GM21390 (cell line): ENCODE data around the gene KLK2.

Experiments used
- ATAC-seq: cut with Tn5 transposase; IDR thresholded peaks from one replicate; pipeline ENCODE4 v1.9.1; 2021; ENCODE audit not compliant: unreplicated experiment

KLK2 gene

DNA sequence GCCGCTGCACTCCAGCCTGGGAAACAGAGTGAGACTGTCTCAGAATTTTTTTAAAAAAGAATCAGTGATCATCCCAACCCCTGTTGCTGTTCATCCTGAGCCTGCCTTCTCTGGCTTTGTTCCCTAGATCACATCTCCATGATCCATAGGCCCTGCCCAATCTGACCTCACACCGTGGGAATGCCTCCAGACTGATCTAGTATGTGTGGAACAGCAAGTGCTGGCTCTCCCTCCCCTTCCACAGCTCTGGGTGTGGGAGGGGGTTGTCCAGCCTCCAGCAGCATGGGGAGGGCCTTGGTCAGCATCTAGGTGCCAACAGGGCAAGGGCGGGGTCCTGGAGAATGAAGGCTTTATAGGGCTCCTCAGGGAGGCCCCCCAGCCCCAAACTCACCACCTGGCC is at the start of gene KLK2:
TSS of gene KLK2 (plus strand) at position 384 of the 400 bp plus-strand sequence. CDS start 35 bp downstream, outside the sequence.
- no peak for ATAC-seq

DNA sequence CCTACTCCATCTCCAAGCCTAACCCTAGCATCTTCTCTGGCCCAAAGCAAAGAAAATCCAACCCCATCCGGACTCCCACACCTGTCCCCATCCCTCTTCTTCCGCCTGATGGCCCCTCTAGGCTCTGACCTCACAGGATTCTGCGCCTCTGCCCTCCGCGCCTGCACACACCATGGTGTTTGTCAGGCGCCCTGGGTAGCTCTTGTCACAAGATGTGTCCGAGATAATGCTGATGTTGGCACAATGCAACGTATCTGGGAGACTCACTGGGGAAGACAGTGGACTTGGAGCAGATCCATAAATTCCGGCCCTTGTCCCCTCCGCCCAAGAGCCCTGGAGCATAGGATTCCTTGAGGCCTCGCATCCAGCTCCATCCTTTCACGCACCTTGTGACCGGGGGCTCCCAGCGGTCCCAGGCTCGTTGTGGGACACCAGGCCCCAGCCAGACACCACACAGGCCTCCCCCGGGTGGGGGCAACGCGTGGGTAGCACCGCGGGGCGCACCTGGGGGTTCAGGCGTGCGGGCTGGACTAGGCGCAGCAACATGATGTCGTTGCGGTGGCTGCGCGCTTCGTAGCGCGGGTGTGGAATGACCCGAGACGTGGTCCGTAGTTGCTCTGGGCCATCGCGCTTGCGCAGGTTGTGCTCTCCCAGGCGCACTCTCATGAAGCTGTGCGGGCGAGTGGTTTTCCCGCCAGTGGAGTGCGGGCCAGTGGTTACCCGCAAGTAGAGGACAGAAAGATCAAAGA is 46.6 kb upstream of the KLK2 start:
- ATAC-seq = no peak

DNA sequence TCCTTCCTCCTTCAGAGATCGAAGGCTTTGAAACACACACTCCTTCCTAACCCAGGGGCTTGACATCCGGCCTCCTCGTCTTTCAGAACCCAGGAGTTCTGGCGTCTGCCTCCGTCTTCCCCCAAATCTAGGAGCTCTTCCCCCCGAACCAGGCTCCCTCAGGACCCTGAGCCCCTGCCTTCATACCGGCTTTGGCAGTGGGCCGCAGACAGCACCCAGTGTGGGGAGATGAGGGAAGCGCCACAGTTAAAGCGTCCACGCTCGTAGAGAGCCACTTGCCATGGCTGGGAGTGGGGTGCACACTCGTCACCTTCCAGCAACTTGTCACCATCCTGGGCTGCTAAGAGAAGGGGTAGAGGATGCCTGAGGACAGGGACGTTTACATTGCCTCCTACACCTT is 45.8 kb upstream of the KLK2 start:
- no peak for ATAC-seq

DNA sequence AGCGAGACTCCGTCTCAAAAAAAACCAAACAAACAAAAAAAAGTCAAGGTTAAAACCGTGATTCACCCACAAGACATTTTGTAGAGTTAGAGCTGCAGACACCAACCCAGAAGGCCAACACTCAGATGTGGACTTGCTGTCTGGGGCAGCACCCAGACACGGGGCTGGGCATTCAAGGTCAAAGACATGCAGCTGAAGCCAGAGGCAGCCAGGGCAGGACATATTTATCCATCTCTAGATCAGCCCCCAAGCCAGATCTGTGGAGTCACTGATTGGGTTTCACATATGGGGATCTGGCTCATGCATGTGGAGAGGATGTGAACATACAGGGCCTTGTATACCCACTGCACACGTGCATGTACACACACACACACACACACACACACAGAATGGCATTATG is 43.4 kb upstream of the KLK2 start:
- ATAC-seq = no peak

DNA sequence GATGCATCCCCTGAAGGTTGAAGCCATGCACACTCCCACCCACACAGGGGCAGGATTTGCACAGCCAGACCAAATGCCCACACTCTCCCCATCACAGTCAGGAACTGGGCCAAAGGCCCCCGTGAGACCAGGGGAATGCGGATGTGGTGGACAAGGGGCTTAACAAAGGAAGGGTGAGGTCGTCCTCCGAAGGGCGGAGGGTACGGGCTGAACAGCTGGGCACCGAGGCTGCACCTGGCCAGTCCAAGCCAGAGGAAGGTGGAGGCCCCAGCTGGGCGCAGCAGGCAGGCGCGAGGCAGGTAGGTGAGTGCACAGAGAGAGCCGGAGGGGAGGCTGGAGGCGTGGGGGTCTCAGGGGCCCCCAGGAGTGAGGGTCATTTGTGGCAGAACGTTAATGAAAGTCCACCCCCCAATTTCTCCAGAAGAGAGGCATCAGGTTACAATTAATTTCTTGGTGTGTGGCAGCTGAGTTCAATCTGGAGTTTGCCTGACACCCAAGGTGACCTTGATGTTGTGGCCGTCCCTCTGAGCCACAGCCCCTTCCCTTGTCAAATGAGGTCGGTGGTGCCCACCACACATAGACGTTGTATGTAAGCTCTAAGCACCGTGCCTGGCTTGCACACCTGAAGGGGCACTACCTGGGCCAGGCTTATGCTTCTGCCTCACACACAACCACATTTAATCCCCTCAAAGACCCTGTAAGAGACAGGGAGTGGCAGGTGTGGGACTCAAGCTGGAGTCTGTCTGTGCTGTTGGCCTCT is 42.8 kb upstream of the KLK2 start:
- no peak for ATAC-seq

DNA sequence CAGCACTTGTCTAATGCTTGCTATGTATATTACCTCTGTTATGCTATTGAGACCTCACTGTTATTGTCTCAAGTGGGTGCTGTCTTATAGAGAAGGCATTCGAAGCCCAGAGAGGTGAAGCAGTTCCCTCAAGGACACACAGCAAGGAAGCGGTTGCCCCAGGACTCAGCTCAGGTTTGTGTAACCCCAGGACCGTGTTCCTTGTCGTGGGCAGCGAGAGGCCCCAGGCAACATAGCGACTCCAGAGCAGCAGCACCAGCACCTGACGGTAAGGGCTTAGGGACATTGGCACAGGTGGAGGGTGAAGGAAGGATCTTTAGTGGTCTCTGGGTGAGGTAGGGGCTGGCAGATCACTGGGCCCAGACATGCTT is 42.2 kb upstream of the KLK2 start:
- ATAC-seq = no peak

DNA sequence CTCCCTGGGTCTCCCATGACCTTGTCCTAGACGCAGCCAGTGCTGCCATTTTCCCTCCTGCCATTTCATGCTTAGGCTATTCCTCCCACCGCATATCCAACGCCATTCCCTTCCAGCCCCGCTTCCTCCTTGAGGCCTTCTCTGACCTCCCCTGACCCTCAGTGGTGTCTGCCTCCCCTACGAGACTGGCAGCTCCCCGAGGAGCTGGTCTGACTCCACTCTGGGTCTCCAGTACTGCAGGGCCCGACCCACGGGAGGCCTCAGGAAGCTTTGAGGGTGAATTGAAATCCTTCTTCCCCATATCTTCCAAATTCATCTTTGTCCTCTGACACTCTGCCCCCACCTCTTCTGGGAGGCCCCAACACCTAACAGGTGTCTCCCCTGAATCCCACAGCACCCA is 40.6 kb upstream of the KLK2 start:
- no peak for ATAC-seq

DNA sequence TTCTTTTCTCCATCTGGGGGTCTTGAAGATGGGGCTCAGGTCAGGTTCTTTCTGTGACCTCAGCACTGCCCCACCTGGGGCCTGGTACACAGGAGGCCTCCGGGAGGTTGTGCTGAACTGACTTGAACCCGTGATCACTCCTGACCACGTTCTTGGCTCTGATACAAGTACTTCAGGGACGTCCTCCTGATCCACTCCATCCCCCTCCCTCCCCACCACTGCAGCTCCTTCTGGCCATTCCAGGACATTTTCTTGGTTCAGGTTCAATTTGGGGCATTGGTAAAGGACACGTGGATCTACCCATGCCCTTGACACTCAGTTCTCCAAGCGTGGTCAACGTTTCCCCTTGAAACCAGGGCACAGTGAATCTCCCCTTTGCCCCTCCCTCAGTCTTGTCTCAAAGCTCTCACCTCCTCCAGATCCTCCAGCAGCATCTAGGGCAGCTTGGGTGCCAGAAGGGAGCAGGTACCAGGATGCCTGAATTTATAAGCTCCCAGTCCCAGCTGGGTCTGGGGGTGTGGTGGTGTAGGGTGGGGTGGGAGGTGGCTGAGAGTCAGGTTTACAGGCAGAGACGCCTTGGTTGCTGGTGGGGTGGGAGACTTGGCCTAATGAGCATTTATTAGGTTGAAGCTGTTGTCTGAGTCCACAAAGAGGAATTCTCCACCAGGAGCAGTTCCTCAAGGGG is 40.0 kb upstream of the KLK2 start, which contains the start of gene KLK15:
TSS of gene KLK15 (minus strand) at position 458 of the 685 bp plus-strand sequence. CDS start 2,082 bp downstream, outside the sequence.
- no peak for ATAC-seq

DNA sequence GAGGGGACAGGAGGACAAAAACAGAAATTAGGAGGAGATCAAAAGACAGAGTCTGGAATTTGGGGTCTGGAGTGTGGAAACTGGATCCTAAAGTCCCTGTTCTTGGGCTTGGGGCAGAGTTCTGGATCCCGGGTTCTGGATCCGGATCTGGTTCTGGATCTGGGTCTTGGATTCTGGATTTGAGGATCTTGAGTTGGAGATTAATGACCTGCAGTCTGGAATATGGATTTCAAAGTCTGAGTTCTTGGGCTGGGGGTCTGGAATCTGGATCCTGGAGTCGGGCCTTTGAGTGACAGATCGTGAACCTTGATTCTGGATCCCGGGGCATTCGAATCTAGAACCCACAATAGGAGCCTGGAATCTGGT is 39.5 kb upstream of the KLK2 start:
- no peak for ATAC-seq

DNA sequence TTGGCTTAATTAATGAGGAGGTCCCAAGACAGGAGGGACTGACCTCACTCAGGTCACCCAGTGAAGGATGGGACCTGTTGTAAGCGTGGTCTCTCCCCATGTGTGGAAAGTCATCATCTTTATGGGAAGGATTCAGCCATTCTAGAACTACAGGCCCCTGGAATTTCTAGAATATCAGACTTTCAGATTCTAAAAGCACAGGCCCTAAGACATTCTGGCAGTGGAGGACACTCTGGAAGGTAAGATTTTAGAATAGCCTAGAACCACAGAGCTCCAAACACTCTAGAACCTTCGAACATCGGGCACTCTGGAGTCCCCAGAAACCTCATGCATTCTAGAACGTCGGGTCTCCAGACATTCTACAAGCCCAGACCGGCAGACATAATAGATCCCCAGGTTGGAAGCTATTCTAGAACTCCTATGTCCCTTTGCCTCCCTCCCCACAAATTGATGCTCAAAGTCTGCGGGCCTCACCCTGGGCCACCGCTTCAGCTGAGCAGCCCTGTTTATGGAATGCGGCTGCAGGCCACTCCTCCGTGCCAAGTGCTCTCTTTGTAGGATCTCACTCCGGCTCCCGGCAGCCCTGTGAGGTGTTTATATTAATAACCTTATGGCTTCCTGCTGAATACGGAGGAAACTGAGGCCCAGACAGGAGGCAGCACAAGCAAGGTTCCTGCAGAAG is 38.0 kb upstream of the KLK2 start:
- ATAC-seq = no peak

DNA sequence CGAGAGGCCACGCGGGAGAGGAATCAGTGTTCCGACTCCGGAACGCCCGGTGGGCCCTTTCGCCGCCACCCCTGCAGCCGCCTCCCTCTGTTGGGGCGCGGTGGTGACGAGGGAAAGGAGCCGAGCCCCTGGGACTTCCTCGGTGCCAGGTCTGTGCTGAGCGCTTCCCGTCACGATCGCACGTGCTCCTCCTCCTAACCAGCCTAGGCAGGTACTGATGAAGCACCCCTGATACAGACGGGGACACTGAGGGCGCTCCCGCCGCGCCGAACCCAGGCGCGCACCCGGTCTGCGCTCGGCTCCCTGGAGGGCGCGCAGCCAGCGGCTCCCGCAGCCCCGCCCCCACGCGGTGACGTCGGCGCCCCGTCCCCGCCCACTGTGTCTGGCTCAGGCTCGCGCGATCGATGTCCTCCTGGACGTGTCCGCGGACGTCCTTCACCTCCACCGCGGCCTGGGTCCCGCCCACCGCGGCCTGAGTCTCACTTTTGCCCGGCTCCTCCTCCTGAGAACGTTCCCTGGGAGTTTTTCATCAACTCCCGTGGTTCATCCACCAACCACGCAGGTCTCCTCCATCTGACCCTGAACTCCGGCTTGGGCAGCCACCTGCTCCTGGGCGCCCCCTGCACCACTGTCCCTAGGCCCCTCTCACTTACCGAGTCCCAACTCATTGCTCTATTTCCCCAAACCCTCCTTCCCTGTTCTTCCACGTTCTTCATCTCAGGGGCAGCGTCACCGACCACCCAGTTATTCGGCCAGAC is 37.3 kb upstream of the KLK2 start:
- peak; percentile 84 for ATAC-seq

DNA sequence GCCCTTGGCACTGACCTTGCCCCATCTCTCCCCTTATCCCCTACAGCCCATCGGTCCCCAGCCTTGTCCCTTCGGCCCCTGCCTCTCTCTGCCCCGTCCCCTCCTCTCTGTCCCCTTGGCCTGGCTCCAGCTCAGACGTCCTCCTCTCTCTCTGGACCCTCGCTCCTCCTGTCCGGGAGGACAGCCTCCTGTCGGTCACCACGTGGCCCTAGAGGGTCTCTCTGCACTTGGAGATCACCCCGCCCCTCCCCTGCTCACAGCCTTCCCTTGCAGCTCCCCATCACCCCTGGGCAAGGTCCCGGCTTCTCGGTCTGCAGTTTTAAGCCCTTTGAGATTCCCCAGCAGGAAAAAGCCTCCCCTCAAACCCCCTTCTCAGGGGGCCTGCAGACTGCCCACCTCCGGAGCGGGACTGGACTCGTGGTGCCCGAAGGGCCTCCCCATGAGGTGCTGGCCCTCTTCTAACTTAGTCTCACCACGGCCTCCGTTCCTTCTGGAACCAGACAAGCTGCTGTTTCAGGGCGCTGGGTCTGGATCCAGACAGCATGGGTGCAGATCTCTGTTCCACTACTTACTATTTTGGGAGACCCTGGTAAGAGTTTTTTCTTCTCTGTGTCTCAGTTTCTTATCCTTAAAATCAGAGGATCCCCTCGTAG is 36.6 kb upstream of the KLK2 start:
- no peak for ATAC-seq

DNA sequence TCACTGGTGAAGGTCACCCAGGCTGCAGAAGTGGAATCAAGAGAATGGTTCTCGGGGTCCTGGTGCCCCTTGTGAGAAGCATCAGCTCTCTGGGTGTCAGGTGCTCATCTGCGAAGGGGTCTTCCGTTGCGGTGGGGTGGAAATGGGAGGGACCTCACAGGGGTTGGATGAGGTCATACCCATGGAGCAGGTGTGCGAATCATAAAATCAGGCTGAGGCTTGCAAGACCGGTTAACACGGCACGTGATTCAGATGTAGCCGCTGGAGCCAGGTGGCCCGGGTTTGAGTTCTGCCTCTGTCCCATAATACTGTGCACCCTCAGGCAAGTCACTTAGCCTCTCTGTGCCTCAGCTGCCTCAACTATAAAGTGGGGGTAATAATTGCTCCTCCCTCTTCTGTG is 35.9 kb upstream of the KLK2 start:
- ATAC-seq = no peak

DNA sequence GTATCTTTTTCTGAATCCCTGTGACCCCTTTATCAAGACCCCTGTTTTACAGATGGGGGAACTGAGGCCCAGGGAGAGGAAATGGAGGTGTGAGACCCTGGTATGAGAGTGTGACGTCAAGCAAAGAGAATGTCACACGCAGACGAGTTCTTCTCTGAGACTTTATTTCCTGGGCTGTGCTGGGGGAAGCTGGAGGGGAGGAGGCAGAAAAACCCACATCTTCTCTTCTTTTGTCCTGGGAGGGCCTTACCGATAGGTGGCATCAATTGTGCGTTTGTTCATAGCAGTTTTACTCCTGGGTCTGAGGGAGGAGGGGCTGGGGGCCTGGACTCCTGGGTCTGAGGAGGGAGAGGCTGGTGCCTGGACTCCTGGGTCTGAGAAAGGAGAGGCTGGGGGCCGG is 35.0 kb upstream of the KLK2 start:
- ATAC-seq = no peak

DNA sequence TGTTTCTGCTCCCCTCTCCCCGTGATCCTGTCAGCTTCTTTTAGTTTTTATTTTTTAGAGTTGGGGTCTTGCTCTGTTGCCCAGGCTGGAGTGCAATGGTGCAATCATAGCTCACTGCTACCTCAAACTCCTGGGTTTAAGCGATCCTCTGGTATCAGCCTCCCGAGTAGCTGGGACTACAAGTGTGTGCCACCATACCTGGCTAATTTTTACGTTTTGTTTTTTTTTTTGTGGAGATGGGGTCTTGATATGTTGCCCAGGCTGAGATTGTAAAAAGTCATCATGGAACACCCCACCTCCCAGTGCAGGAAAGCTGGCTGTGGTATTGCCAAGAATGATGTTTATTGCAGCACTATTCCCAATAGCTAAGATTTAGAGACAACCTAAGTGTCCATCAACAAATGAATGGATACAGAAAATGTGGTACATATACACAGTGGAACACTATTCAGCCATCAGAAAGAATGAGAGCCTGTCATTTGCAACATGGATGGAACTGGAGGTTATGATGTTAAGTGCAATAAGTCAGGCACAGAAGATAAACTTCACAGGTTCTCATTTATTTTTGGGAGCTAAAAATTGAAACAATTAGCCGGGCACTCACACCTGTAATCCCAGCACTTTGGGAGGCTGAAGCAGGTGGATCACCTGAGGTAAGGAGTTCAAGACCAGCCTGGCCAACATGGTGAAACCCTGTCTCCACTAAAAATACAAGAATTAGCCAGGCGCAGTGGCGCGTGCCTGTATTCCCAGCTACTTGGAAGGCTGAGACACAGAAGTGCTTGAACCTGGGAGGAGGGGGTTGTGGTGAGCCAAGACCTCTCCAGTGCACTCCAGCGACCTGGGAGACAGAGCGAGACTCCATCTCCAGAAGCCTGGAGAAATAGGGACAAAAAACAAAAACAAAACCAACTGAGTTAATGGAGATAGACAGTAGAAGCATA is 33.3 kb upstream of the KLK2 start:
- ATAC-seq = no peak

DNA sequence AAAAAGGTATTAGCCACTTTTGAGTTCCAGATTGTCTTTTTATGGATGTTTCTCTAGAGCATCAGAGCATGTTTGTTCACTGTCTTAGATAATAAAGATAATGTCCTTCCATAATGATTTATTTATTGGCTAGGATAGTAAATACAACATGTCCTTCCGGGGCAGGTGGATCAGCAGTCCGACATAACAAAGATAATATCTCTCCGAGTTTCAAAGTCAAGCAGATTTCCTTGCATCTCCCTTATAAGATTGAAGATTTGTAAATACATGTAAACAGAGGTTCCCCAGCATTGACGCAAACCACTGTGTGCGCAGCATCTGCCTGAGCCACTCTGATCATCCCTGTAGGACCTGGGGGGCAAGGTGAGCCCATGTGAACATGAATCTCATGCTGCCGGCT is 31.1 kb upstream of the KLK2 start:
- ATAC-seq = no peak

DNA sequence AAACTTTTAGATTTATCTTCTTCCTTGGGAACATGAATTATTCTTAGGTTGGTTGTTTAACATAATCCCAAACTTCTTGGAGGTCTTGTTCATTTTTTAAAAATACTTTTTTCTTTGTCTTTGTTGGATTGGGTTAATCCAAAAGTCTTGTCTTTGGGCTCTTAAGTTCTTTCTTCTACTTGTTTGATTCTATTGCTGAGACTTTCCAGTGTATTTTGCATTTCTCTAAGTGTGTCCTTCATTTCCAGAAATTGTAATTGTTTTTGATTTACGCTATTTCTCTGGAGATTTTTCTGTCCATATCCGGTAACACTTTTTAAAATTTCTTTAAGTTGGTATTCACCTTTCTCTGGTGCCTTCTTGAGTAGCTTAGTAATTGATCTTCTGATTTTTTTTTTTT is 30.0 kb upstream of the KLK2 start:
- ATAC-seq = no peak

DNA sequence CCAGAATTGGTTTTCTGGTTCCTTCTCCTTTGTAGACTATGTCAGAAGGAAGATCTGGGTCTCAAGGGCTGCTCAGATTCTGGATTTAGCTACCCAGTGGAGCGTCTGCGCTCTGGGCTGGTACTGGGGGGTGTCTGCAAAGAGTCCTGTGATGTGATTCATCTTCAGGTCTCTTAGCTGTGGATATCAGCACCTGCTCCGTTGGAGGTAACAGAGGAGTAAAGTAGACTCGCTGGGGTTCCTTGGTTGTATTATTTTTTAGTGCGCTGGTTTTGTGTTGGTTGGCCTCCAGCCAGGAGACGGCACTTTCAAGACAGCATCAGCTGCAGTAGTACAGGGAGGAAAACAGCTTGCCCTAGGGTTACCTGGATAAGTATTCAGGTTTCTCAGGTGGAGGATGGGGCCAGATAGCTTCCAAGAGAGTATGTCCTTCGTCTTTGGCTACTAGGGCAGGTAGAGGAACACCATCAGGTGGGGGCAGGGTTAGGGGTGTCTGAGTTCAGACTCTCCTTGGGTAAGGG is 29.5 kb upstream of the KLK2 start:
- ATAC-seq = no peak
